DND-41 (cell line): ENCODE results near the gene MICAL3.

ENCODE experiments used
- ATAC-seq: fragments of 200-7000 bp; cut with Tn5 transposase; 3 replicates; pipeline ENCODE4 v1.9.1; 2021; ENCODE audit warnings: low read depth; ENCODE audit not compliant: insufficient read depth
- DNase-seq: peaks from one replicate; pipeline ENCODE4 v3.0.0-alpha.2; 2020
- H2AFZ ChIP-seq: 2 replicates; pipeline ENCODE4 v1.6.0; 2012; ENCODE audit warnings: low read depth, low read length
- H3K27ac ChIP-seq: 2 replicates; pipeline ENCODE4 v1.5.1; 2012; ENCODE audit warnings: low read length, inconsistent platforms
- H3K27me3 ChIP-seq: fragments of 200-600 bp; sonication (generic); 2 replicates; pipeline ENCODE4 v1.6.0; 2012; ENCODE audit warnings: low read length, mild to moderate bottlenecking, inconsistent platforms; ENCODE audit not compliant: insufficient read depth, poor library complexity
- H3K36me3 ChIP-seq: 2 replicates; pipeline ENCODE4 v1.5.1; 2012; ENCODE audit warnings: low read length, inconsistent platforms; ENCODE audit not compliant: insufficient read depth
- H3K4me1 ChIP-seq: 2 replicates; pipeline ENCODE4 v1.5.1; 2012; ENCODE audit warnings: mild to moderate bottlenecking, low read length; ENCODE audit not compliant: insufficient read depth
- H3K4me2 ChIP-seq: 2 replicates; pipeline ENCODE4 v1.6.0; 2012; ENCODE audit warnings: mild to moderate bottlenecking, moderate library complexity, low read length, inconsistent platforms; ENCODE audit not compliant: insufficient read depth
- H3K4me3 ChIP-seq, 2 experiments: fragments of 200-600 bp in 1 of 2; shearing (Covaris generic) in 1 of 2; 2 replicates each; pipeline ENCODE4 v1.5.1; 2012 to 2016; ENCODE audit warnings: inconsistent platforms in 2 of 2, low read length in 2 of 2, mild to moderate bottlenecking in 2 of 2, low read depth in 1 of 2, moderate library complexity in 1 of 2
- H3K79me2 ChIP-seq: 2 replicates; pipeline ENCODE4 v1.6.0; 2012; ENCODE audit warnings: low read length, inconsistent platforms; ENCODE audit not compliant: insufficient read depth
- H3K9ac ChIP-seq: 2 replicates; pipeline ENCODE4 v1.6.0; 2012; ENCODE audit warnings: low read depth, mild to moderate bottlenecking, inconsistent platforms, low read length, moderate library complexity
- H3K9me3 ChIP-seq: 2 replicates; pipeline ENCODE4 v1.5.1; 2012; ENCODE audit warnings: low read length, moderate library complexity, mild to moderate bottlenecking, inconsistent platforms; ENCODE audit not compliant: insufficient read depth, severe bottlenecking
- H4K20me1 ChIP-seq: 2 replicates; pipeline ENCODE4 v1.6.0; 2012; ENCODE audit warnings: low read length; ENCODE audit not compliant: insufficient read depth
- EZH2 ChIP-seq: IDR thresholded peaks from 3 replicates; pipeline ENCODE4 v1.6.1; 2012; ENCODE audit warnings: borderline replicate concordance, low read depth, mild to moderate bottlenecking, moderate library complexity, low read length, inconsistent platforms; ENCODE audit not compliant: severe bottlenecking
- TF ChIP-seq, protein P1 (sequence below): IDR thresholded peaks from 2 replicates; pipeline ENCODE4 v1.5.1; 2012; ENCODE audit warnings: borderline replicate concordance, low read length, moderate library complexity, mild to moderate bottlenecking; ENCODE audit not compliant: poor library complexity, severe bottlenecking; ENCODE audit errors: extremely low read depth

MICAL3 gene

GRCh38 chr22:17861909-17862308, 162.5 kb downstream of the MICAL3 start:
- DNase-seq (no peak), ATAC-seq (no peak)
- Histone ChIP-seq H3K27me3 (no peaks in the 10 kb centered on the region), H3K9me3 (no peaks in the 10 kb centered on the region), H3K9ac (no peak overlapping the region), H4K20me1 (no peaks in the 10 kb centered on the region), H3K4me1 (no peaks in the 10 kb centered on the region), H3K79me2 (no peaks in the 10 kb centered on the region), H3K36me3 (peaks cover 24% of the 10 kb centered on the region), H3K4me2 (no peak overlapping the region), H2AFZ (no peak overlapping the region), H3K27ac (no peak overlapping the region), H3K4me3 (no peak overlapping the region)
- TF ChIP-seq, protein P1, sequence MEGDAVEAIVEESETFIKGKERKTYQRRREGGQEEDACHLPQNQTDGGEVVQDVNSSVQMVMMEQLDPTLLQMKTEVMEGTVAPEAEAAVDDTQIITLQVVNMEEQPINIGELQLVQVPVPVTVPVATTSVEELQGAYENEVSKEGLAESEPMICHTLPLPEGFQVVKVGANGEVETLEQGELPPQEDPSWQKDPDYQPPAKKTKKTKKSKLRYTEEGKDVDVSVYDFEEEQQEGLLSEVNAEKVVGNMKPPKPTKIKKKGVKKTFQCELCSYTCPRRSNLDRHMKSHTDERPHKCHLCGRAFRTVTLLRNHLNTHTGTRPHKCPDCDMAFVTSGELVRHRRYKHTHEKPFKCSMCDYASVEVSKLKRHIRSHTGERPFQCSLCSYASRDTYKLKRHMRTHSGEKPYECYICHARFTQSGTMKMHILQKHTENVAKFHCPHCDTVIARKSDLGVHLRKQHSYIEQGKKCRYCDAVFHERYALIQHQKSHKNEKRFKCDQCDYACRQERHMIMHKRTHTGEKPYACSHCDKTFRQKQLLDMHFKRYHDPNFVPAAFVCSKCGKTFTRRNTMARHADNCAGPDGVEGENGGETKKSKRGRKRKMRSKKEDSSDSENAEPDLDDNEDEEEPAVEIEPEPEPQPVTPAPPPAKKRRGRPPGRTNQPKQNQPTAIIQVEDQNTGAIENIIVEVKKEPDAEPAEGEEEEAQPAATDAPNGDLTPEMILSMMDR, result no peak
- TF ChIP-seq EZH2, result no peak

- no peaks in the 10 kb centered on the region for H3K9me3 ChIP-seq
- H3K27ac ChIP-seq, result no peak overlapping the region
- no peaks in the 10 kb centered on the region for H3K27me3 ChIP-seq
- H3K9ac ChIP-seq, result no peak overlapping the region
- no peaks in the 10 kb centered on the region for H4K20me1 ChIP-seq
- no peak for DNase-seq
- no peaks in the 10 kb centered on the region for H3K4me1 ChIP-seq
- ATAC-seq, result no peak
- no peak overlapping the region for H3K4me3 ChIP-seq
- H3K79me2 ChIP-seq, result no peaks in the 10 kb centered on the region
- peaks cover 15% of the 10 kb centered on the region for H3K36me3 ChIP-seq
- no peak overlapping the region for H2AFZ ChIP-seq
- TF ChIP-seq, protein P1, result no peak
- TF ChIP-seq EZH2, result no peak
- H3K4me2 ChIP-seq, result no peak overlapping the region
These were observed 164.0 kb downstream of the MICAL3 start for GRCh38 chr22:17860220-17860965.

- Histone ChIP-seq H3K79me2 (no peaks in the 10 kb centered on the region), H3K27me3 (no peaks in the 10 kb centered on the region), H4K20me1 (no peaks in the 10 kb centered on the region), H3K4me2 (no peak overlapping the region), H3K4me1 (no peaks in the 10 kb centered on the region), H3K9me3 (no peaks in the 10 kb centered on the region), H3K9ac (no peak overlapping the region), H3K36me3 (peaks cover 9% of the 10 kb centered on the region), H3K27ac (no peak overlapping the region), H2AFZ (no peak overlapping the region), H3K4me3 (no peak overlapping the region)
- TF ChIP-seq, protein P1, result no peak
- no peak for TF ChIP-seq EZH2
- no peak for DNase-seq
- ATAC-seq, result no peak
These were observed 166.3 kb downstream of the MICAL3 start for GRCh38 chr22:17858033-17858432.
